HG03060 (cell line): ENCODE results near the gene MIGA1.
"Not testable (repeated sequence)": the region's sequence is repeated elsewhere in the genome, so short reads cannot be mapped to it uniquely, and the experiment has no call there.

Experiments
- ATAC-seq: cut with Tn5 transposase; IDR thresholded peaks from one replicate; pipeline ENCODE4 v1.9.1; 2021; ENCODE audit warnings: low read depth, moderate number of reproducible peaks; ENCODE audit not compliant: unreplicated experiment

MIGA1 gene

DNA sequence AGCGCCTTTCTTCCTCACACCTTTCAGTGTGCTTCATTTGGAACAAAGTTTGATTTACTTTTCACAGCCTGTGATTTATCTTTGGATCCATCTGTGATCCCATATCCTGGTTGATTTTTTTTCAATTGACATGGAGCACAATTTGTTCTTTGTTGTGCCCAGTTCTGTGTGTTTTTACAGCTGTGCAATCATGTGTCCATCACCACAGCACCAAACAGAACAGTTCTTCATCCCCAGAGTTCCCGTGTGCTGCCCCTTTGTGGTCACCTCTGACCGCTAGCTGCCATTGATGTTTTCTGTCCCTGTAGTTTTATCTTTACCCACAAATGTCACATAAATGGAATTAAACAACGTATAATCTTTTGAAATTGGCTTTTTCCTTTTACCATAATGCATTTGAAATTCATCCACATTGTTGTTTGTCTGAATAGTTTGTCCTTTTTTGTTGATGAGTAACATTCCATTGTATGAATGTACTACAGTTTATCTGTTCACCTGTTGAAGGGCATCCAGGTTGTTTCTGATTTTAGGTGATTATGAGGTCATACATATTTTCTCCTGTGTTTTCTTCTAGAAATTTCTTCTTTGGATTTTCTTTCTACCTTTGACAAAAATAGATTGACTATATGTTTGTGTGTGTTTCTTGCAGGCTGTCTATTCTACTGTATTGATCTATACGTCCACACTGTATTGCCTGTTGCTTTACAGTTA is 17.4 kb downstream of the MIGA1 start:
- no peak for ATAC-seq

DNA sequence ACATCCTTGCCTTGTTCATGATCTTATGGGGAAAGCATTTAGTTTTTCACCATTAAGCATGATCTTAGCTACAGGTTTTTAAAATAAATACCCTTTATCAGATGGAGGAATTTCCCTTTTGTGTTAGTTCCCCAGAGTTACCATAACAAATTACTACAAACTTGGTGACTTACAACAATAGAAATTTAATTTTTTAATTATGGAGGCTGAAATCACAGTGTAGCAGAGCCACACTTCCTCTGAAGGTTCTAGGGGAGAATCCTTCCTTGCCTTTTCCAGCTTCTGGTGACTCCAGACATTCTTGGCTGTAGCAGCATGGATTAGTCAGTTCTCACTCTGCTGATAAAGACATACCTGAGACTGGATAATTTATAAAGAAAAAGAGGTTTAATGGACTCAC is 18.5 kb downstream of the MIGA1 start:
- no peak for ATAC-seq

- no peak for ATAC-seq
These were observed 22.6 kb downstream of the MIGA1 start for GRCh38 chr1:77802026-77802425.

GRCh38 chr1:77803371-77803770 is 23.9 kb downstream of the MIGA1 start:
- no peak for ATAC-seq

GRCh38 chr1:77809787-77810462 is 30.5 kb downstream of the MIGA1 start:
- ATAC-seq = not testable (repeated sequence)

- ATAC-seq = not testable (repeated sequence)
These were observed 32.1 kb downstream of the MIGA1 start for GRCh38 chr1:77811589-77811988.

- ATAC-seq = no peak
These were observed 38.1 kb downstream of the MIGA1 start for GRCh38 chr1:77817368-77818209.

DNA sequence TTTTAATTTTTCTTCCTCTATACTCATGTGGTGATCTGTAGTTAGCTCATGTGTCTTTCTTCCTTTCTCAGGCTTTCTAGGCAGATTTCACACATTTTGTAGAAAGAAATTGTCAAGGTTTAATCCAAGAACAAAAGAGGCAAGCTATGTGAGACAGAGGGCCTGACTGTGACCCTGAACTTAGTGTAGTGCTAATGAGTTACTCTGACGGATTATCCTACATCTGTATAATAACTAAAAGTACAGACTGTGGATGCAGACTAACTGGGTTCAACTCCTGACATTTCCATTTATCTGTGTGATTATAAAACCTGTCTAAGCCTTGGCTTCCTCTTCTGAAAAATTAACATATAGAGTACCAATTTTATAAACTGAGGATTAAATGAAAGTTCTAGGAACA is 40.7 kb downstream of the MIGA1 start:
- no peak for ATAC-seq

DNA sequence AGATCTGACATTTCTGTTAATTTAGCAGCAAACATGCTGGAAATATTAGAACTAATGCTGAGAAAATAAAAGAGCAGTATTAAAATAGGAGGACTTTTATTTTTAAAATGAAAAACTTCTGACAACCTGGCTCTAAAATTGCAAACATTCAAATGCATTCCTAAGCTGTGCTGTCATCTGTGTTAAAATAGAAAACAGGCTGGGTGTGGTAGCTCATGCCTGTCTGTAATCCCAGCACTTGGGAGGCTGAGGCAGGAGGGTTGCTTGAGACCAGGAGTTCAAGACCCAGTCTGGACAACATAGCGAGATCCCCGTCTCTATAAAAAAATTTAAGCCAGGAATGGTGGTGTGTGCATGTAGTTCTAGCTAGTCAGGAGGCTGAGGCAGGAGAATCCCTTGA is 44.6 kb downstream of the MIGA1 start:
- ATAC-seq = no peak

DNA sequence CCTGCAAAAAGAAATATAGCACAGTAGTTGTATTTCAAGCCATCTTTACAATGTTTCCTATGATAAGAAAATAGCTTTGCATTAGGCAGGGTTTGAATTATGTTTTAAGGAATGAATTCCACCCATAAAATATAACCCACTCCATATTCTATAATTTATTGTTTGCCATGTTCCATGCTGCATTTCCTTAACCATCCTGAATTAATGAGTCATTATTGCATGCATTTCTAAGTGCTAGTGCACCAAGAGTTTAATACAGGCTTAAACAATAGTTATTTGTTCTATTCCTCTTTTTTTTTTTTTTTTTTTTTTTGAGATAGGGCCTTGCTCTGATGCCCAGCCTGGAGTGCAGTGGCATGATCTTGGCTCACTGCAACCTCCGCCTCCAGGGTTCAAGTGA is 45.2 kb downstream of the MIGA1 start:
- ATAC-seq = no peak

DNA sequence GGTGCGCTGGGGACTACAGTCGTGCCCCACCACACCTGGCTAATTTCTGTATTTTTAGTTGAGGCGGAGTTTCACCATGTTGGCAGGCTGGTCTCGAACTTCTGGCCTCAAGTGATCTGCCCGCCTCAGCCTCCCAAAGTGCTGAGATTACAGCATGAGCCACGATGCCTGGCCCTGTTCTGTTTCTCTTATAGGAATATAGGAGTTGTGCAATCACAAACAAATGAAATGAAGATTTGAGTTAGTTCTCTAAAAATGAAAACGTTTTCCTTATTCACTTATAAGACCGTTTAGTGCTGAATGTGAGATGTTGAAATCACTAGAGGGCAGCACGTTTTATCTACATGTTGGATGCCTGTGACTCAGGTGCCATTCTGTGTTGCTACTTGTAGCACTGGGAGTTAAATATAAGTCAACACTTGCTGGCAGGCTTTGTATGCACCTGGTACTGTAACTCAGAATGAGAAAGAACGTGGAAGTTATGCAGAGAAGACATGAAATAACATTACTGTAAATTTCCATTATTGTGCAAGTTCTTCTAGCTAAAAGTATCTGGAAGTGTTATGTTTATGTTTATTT is 45.8 kb downstream of the MIGA1 start:
- ATAC-seq = peak; percentile 70

DNA sequence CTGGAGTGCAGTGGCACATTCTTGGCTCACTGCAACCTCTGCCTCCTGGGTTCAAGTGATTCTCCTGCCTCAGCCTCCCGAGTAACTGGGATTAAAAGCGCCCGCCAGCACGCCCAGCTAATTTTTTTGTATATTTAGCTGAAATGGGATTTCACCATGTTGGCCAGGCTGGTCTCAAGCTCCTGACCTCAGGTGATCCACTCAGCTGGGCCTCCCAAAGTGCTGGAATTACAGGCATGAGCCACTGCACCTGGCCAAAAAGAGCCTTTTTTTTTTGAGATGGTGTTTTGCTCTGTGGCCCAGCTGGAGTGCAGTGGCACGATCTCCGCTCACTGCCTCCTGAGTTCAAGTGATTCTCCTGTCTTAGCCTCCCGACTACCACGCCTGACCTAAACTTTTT is 47.4 kb downstream of the MIGA1 start:
- not testable (repeated sequence) for ATAC-seq

GRCh38 chr1:77828098-77828497 is 48.6 kb downstream of the MIGA1 start:
- no peak for ATAC-seq

- ATAC-seq = no peak
These were observed 50.4 kb downstream of the MIGA1 start for GRCh38 chr1:77829851-77830250.

- no peak for ATAC-seq
These were observed 51.5 kb downstream of the MIGA1 start for GRCh38 chr1:77830946-77831345.

- ATAC-seq = no peak
These were observed 52.1 kb downstream of the MIGA1 start for GRCh38 chr1:77831566-77831965.

- ATAC-seq = no peak
These were observed 52.7 kb downstream of the MIGA1 start for GRCh38 chr1:77831976-77832711.

- ATAC-seq = no peak
These were observed 53.5 kb downstream of the MIGA1 start for GRCh38 chr1:77832901-77833300.

DNA sequence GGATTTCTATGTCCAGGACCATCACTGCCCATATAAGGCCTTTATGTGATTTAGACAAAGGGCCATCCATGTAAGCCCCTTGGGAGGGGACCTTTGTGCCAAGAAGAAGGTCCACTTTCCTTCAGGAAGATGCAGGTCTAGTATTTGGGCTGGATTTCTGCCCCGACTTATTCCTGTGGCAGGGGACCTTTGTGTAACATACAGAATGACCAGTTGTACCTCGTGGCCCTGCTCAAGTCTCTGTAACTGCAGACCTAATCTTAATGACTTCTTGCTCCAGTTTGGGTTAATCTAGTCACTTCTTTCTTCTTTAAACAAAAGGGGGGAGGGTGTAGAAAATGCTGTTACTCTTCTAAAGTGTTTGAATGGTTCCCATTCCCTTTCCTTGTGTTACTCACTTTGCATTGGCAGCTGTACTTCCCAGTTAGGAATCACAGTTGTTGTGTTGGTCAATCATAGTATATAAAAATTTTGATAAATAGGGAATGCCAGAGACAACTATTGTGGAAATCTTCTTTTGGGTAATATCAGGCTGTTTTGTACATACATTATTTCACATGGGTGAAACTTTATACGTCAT is 54.2 kb downstream of the MIGA1 start:
- no peak for ATAC-seq

DNA sequence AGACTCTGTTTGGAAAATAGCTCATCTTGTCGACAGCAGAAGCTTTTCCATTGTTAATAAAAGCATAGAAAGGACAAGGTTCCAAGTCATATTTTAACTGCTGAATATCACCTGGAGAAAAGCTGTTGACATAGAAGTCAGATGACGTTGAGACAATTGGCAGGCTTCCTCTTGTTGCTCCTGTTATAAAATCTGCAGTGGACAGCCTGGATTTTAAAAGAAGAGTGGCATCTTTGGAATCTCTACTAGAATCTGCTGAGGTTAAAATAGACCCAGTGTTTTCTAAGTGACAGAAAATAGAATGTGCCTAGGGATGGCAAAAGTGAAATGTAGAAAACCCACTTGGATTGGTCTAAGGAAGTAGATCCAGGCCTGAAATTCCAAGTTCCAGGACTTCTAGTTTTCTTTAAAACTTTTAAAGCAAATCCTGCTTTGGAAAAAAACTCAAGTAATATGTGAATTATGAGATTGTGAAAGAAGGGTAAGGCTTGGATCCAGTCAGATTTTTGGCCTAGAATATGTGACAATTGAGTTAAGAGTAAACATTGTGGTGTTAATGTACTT is 55.4 kb downstream of the MIGA1 start:
- ATAC-seq = no peak
